Neural progenitor cell (in vitro differentiated cells): ENCODE measurements around the gene ZBED2.

Source experiments
- EZH2 ChIP-seq: fragments of 200-600 bp; sonication (generic); IDR thresholded peaks from 2 replicates; pipeline ENCODE4 v1.6.1; 2017; ENCODE audit warnings: antibody characterized with exemption, mild to moderate bottlenecking, moderate library complexity
- TF ChIP-seq, protein P1 (sequence below): fragments of 200-600 bp; sonication (generic); IDR thresholded peaks from 2 replicates; pipeline ENCODE4 v1.5.1; 2017; ENCODE audit warnings: antibody characterized with exemption, mild to moderate bottlenecking

DNA sequence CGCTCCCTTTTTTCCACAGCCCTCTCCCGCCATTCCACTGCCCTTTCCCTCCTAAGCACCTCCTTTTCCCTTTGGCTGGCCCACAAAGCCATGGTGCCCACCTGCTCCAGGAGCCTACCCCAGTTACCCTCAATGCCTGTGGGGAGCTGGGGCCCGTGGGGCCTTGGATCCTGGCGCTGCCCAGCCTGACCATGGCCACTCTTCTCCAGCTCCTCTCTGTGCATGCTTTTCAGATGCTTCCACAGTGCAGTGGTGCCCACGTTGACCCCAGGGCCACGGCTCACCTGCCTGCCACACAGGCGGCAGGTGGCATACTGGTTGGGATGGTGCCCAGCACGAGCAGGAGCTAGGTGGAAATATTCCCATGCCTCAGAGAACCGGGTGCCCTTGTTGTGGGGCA lies 1.5 kb downstream of the ZBED2 start:
- TF ChIP-seq EZH2 = no peak
- TF ChIP-seq, protein P1, sequence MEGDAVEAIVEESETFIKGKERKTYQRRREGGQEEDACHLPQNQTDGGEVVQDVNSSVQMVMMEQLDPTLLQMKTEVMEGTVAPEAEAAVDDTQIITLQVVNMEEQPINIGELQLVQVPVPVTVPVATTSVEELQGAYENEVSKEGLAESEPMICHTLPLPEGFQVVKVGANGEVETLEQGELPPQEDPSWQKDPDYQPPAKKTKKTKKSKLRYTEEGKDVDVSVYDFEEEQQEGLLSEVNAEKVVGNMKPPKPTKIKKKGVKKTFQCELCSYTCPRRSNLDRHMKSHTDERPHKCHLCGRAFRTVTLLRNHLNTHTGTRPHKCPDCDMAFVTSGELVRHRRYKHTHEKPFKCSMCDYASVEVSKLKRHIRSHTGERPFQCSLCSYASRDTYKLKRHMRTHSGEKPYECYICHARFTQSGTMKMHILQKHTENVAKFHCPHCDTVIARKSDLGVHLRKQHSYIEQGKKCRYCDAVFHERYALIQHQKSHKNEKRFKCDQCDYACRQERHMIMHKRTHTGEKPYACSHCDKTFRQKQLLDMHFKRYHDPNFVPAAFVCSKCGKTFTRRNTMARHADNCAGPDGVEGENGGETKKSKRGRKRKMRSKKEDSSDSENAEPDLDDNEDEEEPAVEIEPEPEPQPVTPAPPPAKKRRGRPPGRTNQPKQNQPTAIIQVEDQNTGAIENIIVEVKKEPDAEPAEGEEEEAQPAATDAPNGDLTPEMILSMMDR = no peak
